ENCODE results near the gene C1orf167.

- no peak for TF ChIP-seq POLR2A (IDR thresholded peaks at IDR 0.05; ENCODE audit: low read depth, low read length)
- no peak for TF ChIP-seq TAF1 (IDR thresholded peaks at IDR 0.05; ENCODE audit: low read depth, low read length)
- no peak for TF ChIP-seq POLR2AphosphoS5 (IDR thresholded peaks at IDR 0.05; ENCODE audit: low read depth, low read length)
- no peak for TF ChIP-seq POU2F2 (IDR thresholded peaks at IDR 0.05; ENCODE audit: low read depth, low read length)
- TF ChIP-seq SPI1 (IDR thresholded peaks at IDR 0.05; ENCODE audit: low read depth, low read length), result no peak
- TF ChIP-seq PAX5 (IDR thresholded peaks at IDR 0.05; ENCODE audit: insufficient read depth, low read length, severe bottlenecking), result no peak
Measured at GRCh38 chr1:11799099-11799498, 37.1 kb downstream of the C1orf167 start.

Data from GM12891 (cell line).